Stimulated activated CD8-positive, alpha-beta memory T cell treated with anti-CD3 and anti-CD28 coated beads, Interleukin-7, amount 100 ng/mL, for 1 hour (primary cell): Measurements from ENCODE around the gene ANO2.
"Not testable (repeated sequence)": the region's sequence is repeated elsewhere in the genome, so short reads cannot be mapped to it uniquely, and the experiment has no call there.

Experiments used
- DNase-seq, 2 donors: peaks; one replicate each; pipeline ENCODE4 v3.0.0-alpha.2; 2020; ENCODE audit warnings: low read depth in 2 of 2

The ANO2 gene

GRCh38 chr12:5818877-5819276, 126.2 kb downstream of the ANO2 start:
- DNase-seq = not testable (repeated sequence)

DNA sequence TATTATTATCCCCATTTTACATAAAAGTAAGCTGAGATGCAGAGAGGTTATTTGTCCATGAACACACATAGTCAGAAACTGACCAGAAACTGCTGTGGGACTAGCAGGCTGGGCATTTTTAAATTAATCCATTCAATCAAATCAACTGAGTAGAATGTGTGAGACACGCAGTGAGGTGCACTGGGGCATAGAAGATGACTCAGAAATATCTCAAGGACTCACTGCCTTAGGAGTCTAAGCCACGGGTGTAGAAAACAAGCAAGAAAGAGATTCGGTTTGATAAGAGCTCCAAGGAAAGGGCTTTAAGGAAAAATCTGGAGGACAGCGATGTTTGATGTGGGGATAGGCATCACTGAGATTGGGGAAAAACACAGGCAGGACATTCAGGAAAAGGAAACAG, 127.8 kb downstream of the ANO2 start:
- DNase-seq = no peak

GRCh38 chr12:5809586-5809985, 135.5 kb downstream of the ANO2 start:
- no peak for DNase-seq

GRCh38 chr12:5808981-5809380, 136.1 kb downstream of the ANO2 start:
- DNase-seq = no peak

DNA sequence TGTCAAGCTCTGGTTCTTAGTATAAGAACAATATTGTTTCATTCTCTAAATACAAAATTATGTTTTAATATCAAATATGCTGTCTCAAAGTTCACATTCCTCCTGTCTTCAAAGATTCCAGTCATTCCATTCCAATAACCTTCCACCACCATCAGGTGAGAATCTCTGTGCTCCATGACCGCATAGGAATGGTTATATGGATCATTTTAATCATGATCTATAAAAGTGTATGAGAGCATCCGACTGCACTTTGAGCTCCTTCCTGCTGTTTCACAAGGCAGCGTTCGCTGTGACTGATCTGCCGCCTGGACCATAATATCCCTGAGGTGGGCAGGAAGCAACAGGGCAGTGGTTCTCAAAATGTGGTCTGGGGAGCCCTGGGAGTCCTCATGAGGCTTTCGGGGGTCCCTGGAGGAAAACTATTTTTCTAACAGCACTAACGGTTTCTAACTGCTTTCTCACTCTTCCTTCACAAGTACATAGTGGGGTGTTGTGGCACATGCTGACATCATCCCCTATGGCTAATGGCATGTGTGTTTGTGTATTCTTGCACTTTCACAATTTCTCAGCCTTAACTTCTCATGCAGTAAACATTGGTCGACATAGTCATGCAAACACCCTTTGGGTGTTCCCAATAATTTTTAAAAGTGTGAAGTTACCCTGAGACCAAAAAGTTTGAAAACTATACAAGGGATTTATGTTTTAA, 137.4 kb downstream of the ANO2 start:
- DNase-seq = no peak

DNA sequence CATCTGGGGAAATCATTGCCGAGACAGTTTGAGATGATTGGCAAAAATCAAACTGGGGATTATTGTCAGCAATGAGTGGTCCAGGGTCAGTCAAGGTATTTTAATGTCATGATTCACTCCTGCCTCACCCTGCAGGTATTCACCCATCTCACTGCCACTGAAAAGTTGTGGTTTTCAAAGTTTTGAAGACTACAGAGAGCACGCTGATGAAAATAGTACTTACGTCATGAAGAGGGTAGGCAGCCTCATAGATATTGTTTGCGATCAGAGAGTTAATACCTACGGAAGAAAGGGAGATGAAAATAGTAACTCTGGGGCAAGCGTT, 138.0 kb downstream of the ANO2 start:
- DNase-seq = no peak

- no peak for DNase-seq
These were observed 138.5 kb downstream of the ANO2 start for GRCh38 chr12:5806371-5807089.

GRCh38 chr12:5803532-5803931, 141.5 kb downstream of the ANO2 start:
- no peak for DNase-seq

GRCh38 chr12:5798242-5799015, 146.6 kb downstream of the ANO2 start:
- DNase-seq = no peak

DNA sequence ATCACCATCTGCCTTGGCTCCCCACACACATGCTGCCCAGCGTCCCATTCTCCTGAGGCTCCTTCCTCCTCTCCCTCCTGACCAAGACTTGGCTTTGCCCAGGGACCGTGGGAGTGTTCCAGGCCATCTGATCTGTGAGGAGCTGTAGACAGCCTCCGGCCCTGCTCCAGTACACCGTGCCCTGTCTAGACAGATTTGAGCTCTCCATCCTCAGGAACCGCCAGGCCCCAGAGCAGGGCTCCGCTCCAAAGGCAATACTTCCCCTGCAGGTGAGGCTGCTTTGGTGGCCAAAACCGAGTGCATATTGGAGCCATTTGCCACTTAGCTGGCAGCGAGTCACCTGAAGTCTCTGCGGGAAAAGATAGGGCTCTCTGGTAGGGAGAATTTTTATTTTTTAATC, 147.4 kb downstream of the ANO2 start:
- no peak for DNase-seq

GRCh38 chr12:5796959-5797225, 148.2 kb downstream of the ANO2 start:
- no peak for DNase-seq

GRCh38 chr12:5796171-5796958, 148.7 kb downstream of the ANO2 start:
- DNase-seq = no peak

DNA sequence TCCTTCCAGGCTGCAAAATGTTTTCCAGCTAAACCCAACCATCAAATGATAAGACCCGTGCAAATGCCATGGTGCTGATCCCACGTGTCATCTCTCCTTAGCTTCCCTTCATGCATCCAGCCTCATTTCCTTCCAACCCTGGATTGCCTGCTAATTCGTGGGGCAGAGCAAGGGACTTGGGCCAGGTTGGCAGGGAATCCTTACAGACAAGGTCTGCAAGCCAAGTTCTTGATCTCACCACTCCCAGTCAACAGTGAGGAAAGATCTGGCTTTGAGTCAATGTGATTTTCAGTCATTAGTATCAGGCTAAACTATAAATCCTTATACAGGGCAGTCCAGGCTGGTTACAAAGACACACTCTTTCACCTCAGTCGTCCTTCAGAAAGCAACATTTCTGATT, 150.9 kb downstream of the ANO2 start:
- no peak for DNase-seq

GRCh38 chr12:5792343-5792742, 152.7 kb downstream of the ANO2 start:
- DNase-seq = no peak

DNA sequence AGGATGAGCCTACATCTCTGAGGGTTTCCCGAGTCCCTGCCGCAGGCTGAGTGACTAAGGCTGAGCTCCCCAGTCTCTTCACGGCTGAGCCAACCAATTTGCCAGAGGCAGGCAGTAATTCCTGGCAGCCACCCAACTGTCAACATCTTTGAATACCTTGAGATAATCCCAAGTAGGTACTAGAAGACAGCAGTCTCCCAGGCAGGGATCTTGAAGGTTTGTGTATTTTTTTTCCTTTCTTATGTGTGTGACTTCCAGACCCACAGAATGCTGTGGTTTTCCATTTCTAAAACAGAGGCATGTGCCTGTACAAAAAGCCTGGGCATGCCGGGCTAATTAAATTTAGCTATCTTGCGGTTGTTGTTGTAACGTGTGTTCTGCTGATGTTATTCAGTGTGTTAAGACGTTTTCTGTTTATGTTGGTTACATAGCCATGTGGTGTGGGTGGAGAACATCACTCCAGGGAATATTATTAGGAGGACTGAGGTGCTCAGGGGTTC, 155.5 kb downstream of the ANO2 start:
- no peak for DNase-seq

DNA sequence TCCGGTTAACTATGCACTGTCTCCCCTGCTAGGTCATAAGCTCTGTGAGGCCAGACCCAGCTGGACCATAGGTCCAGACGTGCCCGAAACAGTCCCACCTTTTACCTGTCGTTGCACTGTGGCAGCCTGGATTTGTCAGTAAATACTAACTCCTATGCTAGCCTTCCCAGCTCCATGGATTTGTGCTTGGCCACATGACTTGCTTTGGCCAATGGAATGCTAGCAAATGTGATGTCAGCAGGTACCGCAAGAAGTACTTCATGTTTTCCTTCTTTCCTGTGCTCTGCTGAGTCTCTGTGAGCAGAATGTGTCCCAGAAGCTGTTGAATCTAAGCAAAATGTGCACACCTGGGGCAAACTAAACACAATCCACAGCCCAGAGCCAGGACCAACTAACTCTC, 157.2 kb downstream of the ANO2 start:
- DNase-seq = no peak

- no peak for DNase-seq
These were observed 159.5 kb downstream of the ANO2 start for GRCh38 chr12:5785601-5786000.

GRCh38 chr12:5784462-5785130, 160.5 kb downstream of the ANO2 start:
- DNase-seq = no peak

DNA sequence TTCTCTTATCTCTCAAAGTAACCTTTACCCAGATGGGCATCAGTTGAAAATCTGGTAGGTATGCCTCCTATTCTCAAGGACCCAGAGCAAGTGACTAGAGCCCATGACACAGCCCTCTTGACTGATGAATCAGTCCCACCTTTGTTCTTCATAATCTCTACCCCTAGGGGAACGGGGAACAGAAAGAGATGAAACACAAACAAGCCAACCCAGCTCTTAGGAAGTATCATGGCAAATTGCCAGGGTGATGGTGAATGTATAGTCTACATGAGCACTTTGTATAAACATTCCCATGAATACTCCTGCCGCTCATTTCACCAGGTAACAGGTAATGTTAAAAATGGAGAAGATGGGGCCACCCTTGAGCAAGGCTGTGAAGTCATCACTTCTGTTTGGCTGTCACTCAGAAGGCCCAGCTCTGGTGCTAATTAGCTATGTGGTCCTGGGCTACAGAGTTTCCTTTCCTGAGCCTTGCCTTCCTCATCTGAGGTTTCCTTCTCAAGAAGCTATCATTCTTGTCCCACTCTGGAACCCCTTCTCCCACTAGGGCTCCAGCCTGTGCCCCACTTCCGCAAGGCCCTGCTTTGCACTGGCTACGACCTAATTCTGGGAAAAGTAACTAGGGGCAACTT, 161.7 kb downstream of the ANO2 start:
- no peak for DNase-seq

- DNase-seq = no peak
These were observed 164.5 kb downstream of the ANO2 start for GRCh38 chr12:5780536-5780935.

DNA sequence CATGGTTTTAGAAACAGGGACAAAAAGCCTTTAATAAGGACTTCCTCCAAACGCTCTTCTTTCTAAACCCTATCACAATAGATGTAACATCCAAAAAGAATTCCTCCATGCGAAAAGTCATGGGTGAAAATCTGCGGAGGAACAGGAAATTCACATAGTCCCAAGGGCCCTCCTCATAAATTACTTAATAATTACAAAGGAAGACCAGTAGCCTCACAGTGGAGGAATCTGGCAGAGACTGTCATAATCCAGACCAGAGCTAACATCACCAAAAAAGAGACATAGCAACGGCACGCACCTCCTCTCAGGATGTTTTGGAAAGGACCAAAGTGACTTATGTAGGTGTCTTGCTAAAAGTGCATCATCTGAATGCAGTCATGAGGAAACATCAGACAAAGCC, 165.7 kb downstream of the ANO2 start:
- no peak for DNase-seq
